ENCODE measurements around the gene SLC2A4. TPM values are rescaled to one million over a fixed set of nuclear protein-coding genes. Genes with fewer than 3 reads are reported as not detected.
A peak's percentile ranks its signal among the peaks of the same experiment; 100 is the strongest.

Gene SLC2A4
- total RNA-seq, 1 donor from 2014 or later: not detected

DNA sequence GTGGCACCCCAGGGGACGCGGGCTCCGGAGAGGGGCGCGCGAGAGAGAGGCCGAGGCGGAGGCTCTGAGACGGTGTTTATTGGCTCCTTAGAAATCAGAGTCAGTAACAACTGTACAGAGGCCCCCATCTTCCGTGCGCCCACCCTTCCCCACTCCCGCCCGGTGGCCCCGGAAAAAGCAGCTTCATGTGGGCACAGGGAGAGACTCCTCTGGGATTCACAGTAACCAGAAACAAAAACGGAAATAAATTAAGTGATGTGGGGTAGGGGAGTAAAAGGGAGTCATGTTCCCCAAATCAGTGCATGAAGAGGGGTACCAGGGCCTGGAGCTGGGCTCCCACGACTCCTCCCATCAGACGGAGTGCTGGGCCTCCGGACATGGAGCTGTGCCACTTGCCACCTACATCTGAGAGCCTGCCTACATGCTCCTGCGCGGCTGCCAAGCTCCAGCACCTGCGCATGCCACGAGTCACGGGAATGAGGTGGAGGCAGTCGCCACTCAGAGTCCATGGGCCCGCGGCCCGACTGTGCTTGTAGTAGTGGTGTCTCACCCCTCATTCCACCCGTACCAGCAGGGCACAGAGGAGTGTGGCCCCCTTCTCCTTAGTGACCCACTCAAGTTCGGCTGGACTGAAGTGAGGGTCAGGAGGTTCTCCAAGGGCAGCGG lies 34.2 kb downstream of the SLC2A4 start:
- H3K27ac Mint-ChIP-seq: peak overlapping the region; percentile 87
- H3K4me1 Mint-ChIP-seq: peaks cover 46% of the 10 kb centered on the region
- DNase-seq (no peak), ATAC-seq (ENCODE audit: low read depth) (no peak)
- no peaks in the 10 kb centered on the region for H3K9me3 Mint-ChIP-seq
- ChIA-PET POLR2A (interaction anchor here (0.6 to 3.8 kb wide), 16 partner anchors 9 to 371 kb away, joined by 3 to 52 read pairs (median 5); partner anchors contain the start of genes ACAP1, MPDU1, NEURL4 and POLR2A), CTCF (interaction anchor here (1.0 to 1.3 kb wide), 4 partner anchors 9 to 270 kb away, joined by 3 to 4 read pairs (median 3); partner anchors contain the start of gene NEURL4)
- TF ChIP-seq, protein P1, sequence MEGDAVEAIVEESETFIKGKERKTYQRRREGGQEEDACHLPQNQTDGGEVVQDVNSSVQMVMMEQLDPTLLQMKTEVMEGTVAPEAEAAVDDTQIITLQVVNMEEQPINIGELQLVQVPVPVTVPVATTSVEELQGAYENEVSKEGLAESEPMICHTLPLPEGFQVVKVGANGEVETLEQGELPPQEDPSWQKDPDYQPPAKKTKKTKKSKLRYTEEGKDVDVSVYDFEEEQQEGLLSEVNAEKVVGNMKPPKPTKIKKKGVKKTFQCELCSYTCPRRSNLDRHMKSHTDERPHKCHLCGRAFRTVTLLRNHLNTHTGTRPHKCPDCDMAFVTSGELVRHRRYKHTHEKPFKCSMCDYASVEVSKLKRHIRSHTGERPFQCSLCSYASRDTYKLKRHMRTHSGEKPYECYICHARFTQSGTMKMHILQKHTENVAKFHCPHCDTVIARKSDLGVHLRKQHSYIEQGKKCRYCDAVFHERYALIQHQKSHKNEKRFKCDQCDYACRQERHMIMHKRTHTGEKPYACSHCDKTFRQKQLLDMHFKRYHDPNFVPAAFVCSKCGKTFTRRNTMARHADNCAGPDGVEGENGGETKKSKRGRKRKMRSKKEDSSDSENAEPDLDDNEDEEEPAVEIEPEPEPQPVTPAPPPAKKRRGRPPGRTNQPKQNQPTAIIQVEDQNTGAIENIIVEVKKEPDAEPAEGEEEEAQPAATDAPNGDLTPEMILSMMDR (IDR thresholded peaks at IDR 0.05): no peak
- peak overlapping the region; percentile 89 for H3K4me3 Mint-ChIP-seq
- no peaks in the 10 kb centered on the region for H3K27me3 Mint-ChIP-seq
- peaks cover 66% of the 10 kb centered on the region for H3K36me3 Mint-ChIP-seq (ENCODE audit: low read depth)
- intact Hi-C loops (cut with micrococcal nuclease): loop anchor here (1.0 kb wide), 2 partner anchors 8 to 14 kb away; partner anchors contain the start of genes EIF5A and NEURL4

DNA sequence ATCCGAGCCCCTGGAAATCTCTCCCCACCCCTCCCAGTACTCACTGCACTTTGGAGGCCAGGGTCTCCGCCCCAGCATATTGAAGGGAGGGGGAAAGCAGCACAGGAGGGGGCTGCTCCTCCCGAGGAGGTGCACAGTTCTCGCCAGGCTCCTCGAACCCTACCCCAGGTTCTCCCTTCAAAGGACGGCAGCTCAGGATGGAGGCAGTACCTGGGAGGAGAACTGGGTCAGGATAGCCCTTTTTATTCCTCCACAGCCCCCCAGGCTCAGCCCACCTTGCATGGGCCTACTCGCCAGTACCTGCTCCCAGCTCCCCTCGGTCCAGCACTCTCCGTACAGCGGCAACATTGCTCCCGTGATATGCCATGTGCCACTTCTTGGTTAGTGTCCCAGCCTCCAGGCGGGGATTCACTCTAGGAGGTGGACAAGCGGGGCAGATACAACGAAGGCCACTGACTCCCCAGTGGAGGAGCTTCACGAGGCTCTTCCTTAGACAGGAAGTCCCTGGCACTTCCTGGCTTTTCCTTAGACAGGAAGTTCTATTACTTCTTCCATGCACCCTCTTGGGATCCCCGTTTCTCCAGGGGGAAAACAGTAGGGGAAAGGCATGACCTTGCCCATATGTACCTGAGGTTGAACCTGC lies 35.8 kb downstream of the SLC2A4 start:
- ATAC-seq (ENCODE audit: low read depth) (no peak), DNase-seq (no peak)
- TF ChIP-seq, protein P1 (IDR thresholded peaks at IDR 0.05): no peak
- Mint-ChIP-seq H3K4me3 (peak overlapping the region; percentile 44), H3K9me3 (no peaks in the 10 kb centered on the region), H3K4me1 (peaks cover 34% of the 10 kb centered on the region), H3K27me3 (no peaks in the 10 kb centered on the region), H3K27ac (no peak overlapping the region), H3K36me3 (ENCODE audit: low read depth) (peaks cover 67% of the 10 kb centered on the region)
- intact Hi-C loops (cut with micrococcal nuclease): no loop called here
- ChIA-PET POLR2A (interaction anchor here (1.3 to 3.8 kb wide), 3 partner anchors 8 to 13 kb away, joined by 6 to 52 read pairs (median 12); partner anchors contain the start of gene NEURL4), CTCF (interaction anchor here (1.1 to 1.3 kb wide), 2 partner anchors 12 to 38 kb away, joined by 3 read pairs; partner anchors contain the start of gene NEURL4)

DNA sequence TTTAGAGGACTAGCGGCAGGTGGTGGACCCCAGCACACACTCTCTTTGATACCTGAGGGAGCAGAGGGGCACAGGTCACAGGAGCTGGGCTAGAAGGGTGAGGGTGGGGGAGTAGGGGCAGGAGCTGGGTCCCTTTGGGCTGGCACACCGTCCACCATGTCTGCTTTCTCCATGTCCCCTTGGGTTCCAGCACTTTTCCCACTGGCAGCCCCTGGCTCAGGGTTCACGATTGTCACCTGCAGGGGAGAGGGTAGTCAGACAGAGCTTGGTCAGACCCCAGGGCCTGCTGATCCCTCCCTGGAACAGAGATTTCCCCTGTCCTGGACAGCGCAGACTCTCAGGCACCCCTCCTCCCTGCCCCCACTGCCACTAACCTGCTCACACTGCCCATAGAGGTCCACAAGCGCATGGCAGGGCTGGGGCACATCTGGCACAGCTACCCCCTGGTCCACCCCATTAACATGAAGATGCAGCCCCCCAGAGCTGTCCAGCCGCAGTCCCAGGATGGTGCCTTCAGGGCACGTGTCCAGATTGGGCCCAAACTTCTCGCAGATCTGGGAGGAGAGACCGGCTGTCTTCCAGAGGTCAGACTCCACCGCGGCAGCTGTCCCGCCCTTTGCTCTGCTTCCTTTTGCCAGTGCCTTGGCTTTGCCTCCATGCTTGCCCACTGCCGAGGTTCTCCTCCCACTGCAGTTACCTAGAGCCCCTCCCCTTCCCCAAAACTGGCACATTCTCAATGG lies 36.8 kb downstream of the SLC2A4 start:
- H3K4me3 Mint-ChIP-seq: peak overlapping the region; percentile 38

DNA sequence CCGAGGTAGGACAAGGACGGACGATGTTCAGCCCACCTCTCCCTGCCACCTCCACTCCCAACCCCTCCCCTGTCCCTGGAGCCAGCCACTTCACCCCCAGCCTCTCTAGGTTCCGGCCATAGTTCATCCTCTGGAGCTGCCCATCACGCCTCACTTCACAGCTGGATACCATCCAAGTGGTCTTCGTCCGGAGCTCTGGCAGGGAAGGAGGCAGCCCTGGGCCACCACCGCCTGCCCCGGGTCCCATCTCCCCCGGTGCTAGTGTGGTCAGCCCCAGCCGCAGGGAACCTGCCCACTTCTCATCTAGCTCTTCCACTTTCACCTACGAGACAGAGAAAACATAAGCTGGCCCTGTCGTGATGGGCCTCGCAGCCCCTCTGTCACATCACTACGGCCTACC lies 39.9 kb downstream of the SLC2A4 start:
- ATAC-seq (ENCODE audit: low read depth) (no peak), DNase-seq (no peak)
- H3K9me3 Mint-ChIP-seq: no peaks in the 10 kb centered on the region
- ChIA-PET POLR2A (interaction anchor here (0.6 to 1.5 kb wide), 3 partner anchors 12 to 28 kb away, joined by 3 to 4 read pairs (median 3); partner anchors contain the start of gene ACAP1), CTCF (interaction anchor here (0.8 to 1.0 kb wide), 4 partner anchors 8 to 30 kb away, joined by 3 read pairs; no protein-coding TSS in a partner anchor)
- no peak overlapping the region for H3K27ac Mint-ChIP-seq
- intact Hi-C loops (cut with micrococcal nuclease): no loop called here
- H3K4me3 Mint-ChIP-seq: no peak overlapping the region
- TF ChIP-seq, protein P1 (IDR thresholded peaks at IDR 0.05): no peak
- H3K36me3 Mint-ChIP-seq (ENCODE audit: low read depth): peaks cover 83% of the 10 kb centered on the region
- H3K4me1 Mint-ChIP-seq: peaks cover 4% of the 10 kb centered on the region
- no peaks in the 10 kb centered on the region for H3K27me3 Mint-ChIP-seq

More for the DNA sequence above, 36.8 kb downstream of the SLC2A4 start:
- Mint-ChIP-seq H3K4me1 (peaks cover 24% of the 10 kb centered on the region), H3K36me3 (ENCODE audit: low read depth) (peaks cover 67% of the 10 kb centered on the region), H3K27ac (no peak overlapping the region), H3K9me3 (no peaks in the 10 kb centered on the region), H3K27me3 (no peaks in the 10 kb centered on the region)
- POLR2A ChIA-PET: interaction anchor here (1.3 to 3.8 kb wide), 3 partner anchors 9 to 12 kb away, joined by 6 to 52 read pairs (median 12); partner anchors contain the start of gene NEURL4
- no peak for ATAC-seq (ENCODE audit: low read depth)
- intact Hi-C loops (cut with micrococcal nuclease): no loop called here
- CTCF ChIA-PET: interaction anchor here (1.3 kb wide), 1 partner anchor 11 kb away, joined by 3 read pairs; the partner anchor contains the start of gene NEURL4
- TF ChIP-seq, protein P1 (IDR thresholded peaks at IDR 0.05): no peak
- no peak for DNase-seq

Measured in activated B cell treated with CpG ODN at 0.5 μM for 24 hours (primary cell).